ENCODE results near the gene ADCY7. TPM values are rescaled to one million over a fixed set of nuclear protein-coding genes. Genes with fewer than 3 reads are reported as not detected.

ADCY7 gene
- polyA plus RNA-seq, 1 experiment, result 13.2 TPM

DNA sequence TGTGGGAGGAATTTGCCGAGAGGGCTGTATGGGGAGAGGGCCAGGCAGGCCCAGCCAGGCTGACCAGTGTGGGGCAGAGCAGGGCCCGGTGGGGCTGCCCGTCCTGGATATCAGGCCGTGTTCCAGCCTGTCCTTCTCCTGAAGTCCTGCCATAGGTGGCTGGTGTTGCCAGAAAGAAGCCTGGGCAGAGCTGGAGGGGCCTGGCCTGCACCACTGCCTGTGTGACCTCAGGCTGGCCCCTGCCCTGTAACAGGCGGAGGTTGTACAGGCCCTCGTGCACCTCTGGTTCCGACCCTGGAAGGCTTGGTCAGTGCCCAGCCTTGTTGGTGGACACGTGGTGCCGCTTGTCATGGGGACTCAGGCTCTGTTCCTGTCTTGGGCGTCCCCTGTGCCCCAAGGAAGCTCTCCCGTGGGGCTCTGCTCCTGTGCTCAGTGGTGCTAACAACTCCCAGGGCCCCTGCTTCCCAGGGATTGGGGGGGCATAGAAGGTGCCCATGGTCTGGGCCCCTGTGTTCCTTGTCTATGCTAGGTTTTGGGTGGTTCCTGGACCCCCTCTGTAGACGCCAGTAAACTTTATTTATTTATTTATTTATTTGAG, 33.3 kb downstream of the ADCY7 start:
- H3K4me3 ChIP-seq (ENCODE audit: low read depth, low read length), result no peak overlapping the region
- peaks cover 2% of the 10 kb centered on the region for H3K36me3 ChIP-seq (ENCODE audit: control insufficient read depth, insufficient read depth, low read length)
- CTCF ChIA-PET, result interaction anchor here (0.6 kb wide), 1 partner anchor 10 kb away, joined by 3 read pairs; no protein-coding TSS in a partner anchor
- DNase-seq (ENCODE audit: low read depth), result no peak
- H3K27me3 ChIP-seq (ENCODE audit: control insufficient read depth, insufficient read depth, low read length), result no peaks in the 10 kb centered on the region
- POLR2A ChIA-PET, result no interaction called here
- TF ChIP-seq, protein P1, sequence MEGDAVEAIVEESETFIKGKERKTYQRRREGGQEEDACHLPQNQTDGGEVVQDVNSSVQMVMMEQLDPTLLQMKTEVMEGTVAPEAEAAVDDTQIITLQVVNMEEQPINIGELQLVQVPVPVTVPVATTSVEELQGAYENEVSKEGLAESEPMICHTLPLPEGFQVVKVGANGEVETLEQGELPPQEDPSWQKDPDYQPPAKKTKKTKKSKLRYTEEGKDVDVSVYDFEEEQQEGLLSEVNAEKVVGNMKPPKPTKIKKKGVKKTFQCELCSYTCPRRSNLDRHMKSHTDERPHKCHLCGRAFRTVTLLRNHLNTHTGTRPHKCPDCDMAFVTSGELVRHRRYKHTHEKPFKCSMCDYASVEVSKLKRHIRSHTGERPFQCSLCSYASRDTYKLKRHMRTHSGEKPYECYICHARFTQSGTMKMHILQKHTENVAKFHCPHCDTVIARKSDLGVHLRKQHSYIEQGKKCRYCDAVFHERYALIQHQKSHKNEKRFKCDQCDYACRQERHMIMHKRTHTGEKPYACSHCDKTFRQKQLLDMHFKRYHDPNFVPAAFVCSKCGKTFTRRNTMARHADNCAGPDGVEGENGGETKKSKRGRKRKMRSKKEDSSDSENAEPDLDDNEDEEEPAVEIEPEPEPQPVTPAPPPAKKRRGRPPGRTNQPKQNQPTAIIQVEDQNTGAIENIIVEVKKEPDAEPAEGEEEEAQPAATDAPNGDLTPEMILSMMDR (IDR thresholded peaks at IDR 0.05; ENCODE audit: insufficient read depth, low read depth, low read length), result no peak

DNA sequence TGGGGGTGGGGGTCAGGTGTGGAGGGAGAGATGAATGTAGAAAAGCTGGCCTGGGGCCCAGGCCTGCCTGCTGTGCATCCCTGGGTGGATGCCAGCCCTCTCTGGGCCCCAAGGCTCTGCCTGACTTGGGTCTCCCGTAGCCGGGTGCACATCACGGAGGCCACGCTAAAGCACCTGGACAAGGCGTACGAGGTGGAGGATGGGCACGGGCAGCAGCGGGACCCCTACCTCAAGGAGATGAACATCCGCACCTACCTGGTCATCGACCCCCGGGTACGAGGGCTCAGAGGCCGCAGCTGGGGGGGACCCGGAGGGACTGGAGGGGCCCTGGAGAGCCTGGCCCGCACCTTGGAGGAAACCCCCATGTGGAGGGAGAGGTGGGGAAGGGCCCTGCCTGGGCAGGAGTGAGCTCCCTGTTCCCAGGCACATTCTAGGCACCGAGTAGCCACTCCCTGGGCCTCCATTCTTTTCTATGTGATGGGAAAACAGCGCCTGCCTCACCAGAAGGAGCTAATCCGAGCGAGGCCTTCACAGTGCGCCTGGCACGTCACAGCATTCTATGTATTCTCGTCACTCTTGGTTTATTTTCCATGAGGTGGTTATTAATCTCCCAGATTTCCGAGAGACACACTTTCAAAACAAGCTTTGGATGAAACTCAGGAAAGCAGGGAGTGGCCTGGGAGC, 34.7 kb downstream of the ADCY7 start:
- Histone ChIP-seq H3K4me3 (ENCODE audit: low read depth, low read length) (no peak overlapping the region), H3K36me3 (ENCODE audit: control insufficient read depth, insufficient read depth, low read length) (peaks cover 1% of the 10 kb centered on the region; the same call in 1 of the 2 replicates), H3K27me3 (ENCODE audit: control insufficient read depth, insufficient read depth, low read length) (no peaks in the 10 kb centered on the region)
- ChIA-PET POLR2A (no interaction called here), CTCF (interaction anchor here (0.6 kb wide), 1 partner anchor 136 kb away, joined by 4 read pairs; no protein-coding TSS in a partner anchor)
- TF ChIP-seq, protein P1 (IDR thresholded peaks at IDR 0.05; ENCODE audit: insufficient read depth, low read depth, low read length), result no peak
- no peak for DNase-seq (ENCODE audit: low read depth)

DNA sequence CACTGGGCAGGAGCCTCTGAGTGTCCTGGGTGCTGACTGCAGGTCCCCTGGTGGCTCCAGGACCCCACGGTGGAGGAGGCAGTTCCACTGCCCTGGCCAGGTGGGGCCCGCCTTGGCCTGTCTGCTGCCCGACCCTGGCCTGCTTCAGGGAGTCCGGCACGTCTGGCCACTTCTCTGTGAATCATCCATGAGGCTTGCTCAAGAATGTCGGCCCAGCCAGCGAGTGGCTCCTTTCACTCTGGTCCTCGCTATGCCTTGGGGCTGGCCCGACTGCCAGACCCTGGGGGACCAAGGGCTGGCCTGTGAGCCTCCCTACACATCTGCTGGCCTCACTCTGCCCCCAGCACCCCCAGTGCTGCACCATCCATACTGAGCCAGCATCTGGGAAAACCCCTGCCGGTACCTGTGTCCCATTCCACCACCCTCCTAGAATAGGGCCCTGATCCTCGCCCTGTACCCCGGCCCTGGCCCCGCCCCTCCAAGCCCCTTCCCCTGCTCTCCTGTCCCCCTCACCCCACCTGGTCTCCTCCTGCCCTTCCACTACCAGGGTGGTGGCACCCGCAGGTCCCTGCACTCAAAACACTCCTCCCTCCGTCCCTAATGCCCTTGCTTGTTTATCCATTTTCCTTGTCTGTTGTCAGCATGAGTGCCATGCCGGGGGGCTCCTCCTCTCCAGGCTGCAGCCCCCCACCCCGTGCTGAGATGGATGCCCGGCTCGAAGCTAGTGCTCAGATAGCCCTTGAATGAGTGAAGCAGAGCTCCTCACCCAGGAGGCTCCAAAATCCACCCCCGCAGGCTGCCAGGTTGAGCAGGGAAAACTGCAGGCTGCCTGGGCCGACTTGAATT, 35.5 kb downstream of the ADCY7 start:
- CTCF ChIA-PET, result interaction anchor here (0.6 kb wide), 1 partner anchor 137 kb away, joined by 4 read pairs; no protein-coding TSS in a partner anchor
- POLR2A ChIA-PET, result no interaction called here
- H3K36me3 ChIP-seq (ENCODE audit: control insufficient read depth, insufficient read depth, low read length), result peaks cover 1% of the 10 kb centered on the region; the same call in 1 of the 2 replicates
- DNase-seq (ENCODE audit: low read depth), result no peak
- TF ChIP-seq, protein P1 (IDR thresholded peaks at IDR 0.05; ENCODE audit: insufficient read depth, low read depth, low read length), result no peak
- no peaks in the 10 kb centered on the region for H3K27me3 ChIP-seq (ENCODE audit: control insufficient read depth, insufficient read depth, low read length)
- H3K4me3 ChIP-seq (ENCODE audit: low read depth, low read length), result no peak overlapping the region

- no peaks in the 10 kb centered on the region for H3K27me3 ChIP-seq (ENCODE audit: control insufficient read depth, insufficient read depth, low read length)
- ChIA-PET CTCF (interaction anchor here (0.6 kb wide), 1 partner anchor 90 kb away, joined by 3 read pairs; no protein-coding TSS in a partner anchor), POLR2A (no interaction called here)
- TF ChIP-seq, protein P1 (IDR thresholded peaks at IDR 0.05; ENCODE audit: insufficient read depth, low read depth, low read length), result no peak
- no peak for DNase-seq (ENCODE audit: low read depth)
- no peak overlapping the region for H3K4me3 ChIP-seq (ENCODE audit: low read depth, low read length)
- H3K36me3 ChIP-seq (ENCODE audit: control insufficient read depth, insufficient read depth, low read length), result peaks cover 1% of the 10 kb centered on the region; the same call in 1 of the 2 replicates
Measured at GRCh38 chr16:50302472-50303005, 36.2 kb downstream of the ADCY7 start.

Measured in BJ (cell line).